HG03025 (cell line): ENCODE data around the gene CEP89.
"Not testable (repeated sequence)": the region's sequence is repeated elsewhere in the genome, so short reads cannot be mapped to it uniquely, and the experiment has no call there.

Source experiments
- ATAC-seq: cut with Tn5 transposase; IDR thresholded peaks from one replicate; pipeline ENCODE4 v1.9.1; 2021; ENCODE audit warnings: mild to moderate bottlenecking, moderate library complexity; ENCODE audit not compliant: unreplicated experiment, low FRiP score

CEP89 gene

GRCh38 chr19:32969549-32969948 is 2.2 kb downstream of the CEP89 start:
- ATAC-seq, result no peak

GRCh38 chr19:32966750-32967149 is 5.0 kb downstream of the CEP89 start:
- ATAC-seq, result no peak

- no peak for ATAC-seq
These were observed 26.5 kb downstream of the CEP89 start for GRCh38 chr19:32945260-32945659.

- not testable (repeated sequence) for ATAC-seq
These were observed 30.5 kb downstream of the CEP89 start for GRCh38 chr19:32941273-32941672.

GRCh38 chr19:32936065-32936464 is 35.7 kb downstream of the CEP89 start:
- no peak for ATAC-seq

GRCh38 chr19:32935629-32936028 is 36.1 kb downstream of the CEP89 start:
- no peak for ATAC-seq

GRCh38 chr19:32933571-32933970 is 38.2 kb downstream of the CEP89 start:
- ATAC-seq, result no peak

- ATAC-seq, result no peak
These were observed 41.2 kb downstream of the CEP89 start for GRCh38 chr19:32930567-32930966.

GRCh38 chr19:32928806-32929205 is 43.0 kb downstream of the CEP89 start:
- ATAC-seq, result no peak

GRCh38 chr19:32924200-32924599 is 47.6 kb downstream of the CEP89 start:
- no peak for ATAC-seq

- ATAC-seq, result no peak
These were observed 50.1 kb downstream of the CEP89 start for GRCh38 chr19:32921624-32922023.

GRCh38 chr19:32919365-32919764 is 52.4 kb downstream of the CEP89 start:
- no peak for ATAC-seq

- ATAC-seq, result no peak
These were observed 54.2 kb downstream of the CEP89 start for GRCh38 chr19:32917616-32917996.

GRCh38 chr19:32916969-32917615 is 54.7 kb downstream of the CEP89 start:
- ATAC-seq, result no peak

- no peak for ATAC-seq
These were observed 56.7 kb downstream of the CEP89 start for GRCh38 chr19:32914879-32915660.

GRCh38 chr19:32911467-32911866 is 60.3 kb downstream of the CEP89 start:
- ATAC-seq, result no peak

GRCh38 chr19:32910874-32911273 is 60.9 kb downstream of the CEP89 start:
- no peak for ATAC-seq

GRCh38 chr19:32910094-32910493 is 61.7 kb downstream of the CEP89 start:
- no peak for ATAC-seq

GRCh38 chr19:32909257-32909656 is 62.5 kb downstream of the CEP89 start:
- ATAC-seq, result no peak

- ATAC-seq, result no peak
These were observed 63.0 kb downstream of the CEP89 start for GRCh38 chr19:32908641-32909190.

- no peak for ATAC-seq
These were observed 69.3 kb downstream of the CEP89 start for GRCh38 chr19:32902448-32902847.
